ENCODE measurements around the gene SPATA7.

Gene SPATA7

DNA sequence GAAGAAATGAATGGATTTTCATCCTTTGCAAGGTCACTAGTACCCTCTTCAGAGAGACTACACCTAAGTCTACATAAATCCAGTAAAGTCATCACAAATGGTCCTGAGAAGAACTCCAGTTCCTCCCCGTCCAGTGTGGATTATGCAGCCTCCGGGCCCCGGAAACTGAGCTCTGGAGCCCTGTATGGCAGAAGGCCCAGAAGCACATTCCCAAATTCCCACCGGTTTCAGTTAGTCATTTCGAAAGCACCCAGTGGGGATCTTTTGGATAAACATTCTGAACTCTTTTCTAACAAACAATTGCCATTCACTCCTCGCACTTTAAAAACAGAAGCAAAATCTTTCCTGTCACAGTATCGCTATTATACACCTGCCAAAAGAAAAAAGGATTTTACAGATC, 40.8 kb downstream of the SPATA7 start:
- no peaks in the 10 kb centered on the region for H3K9me3 ChIP-seq
- H3K27me3 ChIP-seq = no peaks in the 10 kb centered on the region
- H3K4me1 ChIP-seq (ENCODE audit: control insufficient read depth in 1 of 2, insufficient read depth in 1 of 2, low read depth in 1 of 2, low read length in 1 of 2) = no peaks in the 10 kb centered on the region
- no peaks in the 10 kb centered on the region for H3K36me3 ChIP-seq
- no peak overlapping the region for H3K27ac ChIP-seq
- H3K4me3 ChIP-seq (ENCODE audit: low read depth in 1 of 2, low read length in 1 of 2) = no peak overlapping the region
- TF ChIP-seq, protein P1, sequence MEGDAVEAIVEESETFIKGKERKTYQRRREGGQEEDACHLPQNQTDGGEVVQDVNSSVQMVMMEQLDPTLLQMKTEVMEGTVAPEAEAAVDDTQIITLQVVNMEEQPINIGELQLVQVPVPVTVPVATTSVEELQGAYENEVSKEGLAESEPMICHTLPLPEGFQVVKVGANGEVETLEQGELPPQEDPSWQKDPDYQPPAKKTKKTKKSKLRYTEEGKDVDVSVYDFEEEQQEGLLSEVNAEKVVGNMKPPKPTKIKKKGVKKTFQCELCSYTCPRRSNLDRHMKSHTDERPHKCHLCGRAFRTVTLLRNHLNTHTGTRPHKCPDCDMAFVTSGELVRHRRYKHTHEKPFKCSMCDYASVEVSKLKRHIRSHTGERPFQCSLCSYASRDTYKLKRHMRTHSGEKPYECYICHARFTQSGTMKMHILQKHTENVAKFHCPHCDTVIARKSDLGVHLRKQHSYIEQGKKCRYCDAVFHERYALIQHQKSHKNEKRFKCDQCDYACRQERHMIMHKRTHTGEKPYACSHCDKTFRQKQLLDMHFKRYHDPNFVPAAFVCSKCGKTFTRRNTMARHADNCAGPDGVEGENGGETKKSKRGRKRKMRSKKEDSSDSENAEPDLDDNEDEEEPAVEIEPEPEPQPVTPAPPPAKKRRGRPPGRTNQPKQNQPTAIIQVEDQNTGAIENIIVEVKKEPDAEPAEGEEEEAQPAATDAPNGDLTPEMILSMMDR (IDR thresholded peaks at IDR 0.05) = no peak

DNA sequence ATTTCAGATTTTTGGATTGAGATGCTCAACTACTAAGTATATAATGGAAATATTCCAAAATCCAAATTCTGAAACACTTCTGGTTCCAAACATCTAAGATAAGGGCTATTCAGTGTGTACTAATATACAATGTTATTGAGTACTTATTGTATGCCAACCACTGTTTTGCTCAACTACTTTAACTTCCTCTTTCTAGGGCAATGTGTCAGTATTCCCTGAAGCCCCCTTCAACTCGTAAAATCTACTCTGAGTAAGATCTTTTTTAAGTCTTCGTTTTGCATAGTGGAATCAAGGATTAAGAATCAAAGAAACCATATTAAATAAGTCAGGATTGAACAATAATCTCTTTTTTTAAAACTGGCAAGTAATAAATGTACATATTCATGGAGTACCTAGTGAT, 45.5 kb downstream of the SPATA7 start:
- no peak overlapping the region for H3K4me3 ChIP-seq (ENCODE audit: low read depth in 1 of 2, low read length in 1 of 2)
- H3K4me1 ChIP-seq (ENCODE audit: control insufficient read depth in 1 of 2, insufficient read depth in 1 of 2, low read depth in 1 of 2, low read length in 1 of 2) = no peaks in the 10 kb centered on the region
- H3K27ac ChIP-seq = no peak overlapping the region
- TF ChIP-seq, protein P1 (IDR thresholded peaks at IDR 0.05) = no peak
- H3K9me3 ChIP-seq = no peaks in the 10 kb centered on the region
- H3K36me3 ChIP-seq = no peaks in the 10 kb centered on the region
- no peaks in the 10 kb centered on the region for H3K27me3 ChIP-seq

DNA sequence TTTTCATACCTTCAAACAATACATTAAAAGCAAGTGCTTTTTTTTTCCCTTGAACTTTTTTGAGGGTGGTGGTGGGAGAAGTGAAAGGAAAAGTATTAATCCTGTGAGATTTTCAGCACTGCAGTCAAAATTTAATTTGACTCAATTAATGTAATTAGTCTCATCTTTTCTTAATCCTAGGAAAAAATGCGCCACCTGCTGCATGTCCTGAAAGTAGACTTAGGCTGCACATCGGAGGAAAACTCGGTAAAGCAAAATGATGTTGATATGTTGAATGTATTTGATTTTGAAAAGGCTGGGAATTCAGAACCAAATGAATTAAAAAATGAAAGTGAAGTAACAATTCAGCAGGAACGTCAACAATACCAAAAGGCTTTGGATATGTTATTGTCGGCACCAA, 52.2 kb downstream of the SPATA7 start:
- TF ChIP-seq, protein P1 (IDR thresholded peaks at IDR 0.05) = no peak

DNA sequence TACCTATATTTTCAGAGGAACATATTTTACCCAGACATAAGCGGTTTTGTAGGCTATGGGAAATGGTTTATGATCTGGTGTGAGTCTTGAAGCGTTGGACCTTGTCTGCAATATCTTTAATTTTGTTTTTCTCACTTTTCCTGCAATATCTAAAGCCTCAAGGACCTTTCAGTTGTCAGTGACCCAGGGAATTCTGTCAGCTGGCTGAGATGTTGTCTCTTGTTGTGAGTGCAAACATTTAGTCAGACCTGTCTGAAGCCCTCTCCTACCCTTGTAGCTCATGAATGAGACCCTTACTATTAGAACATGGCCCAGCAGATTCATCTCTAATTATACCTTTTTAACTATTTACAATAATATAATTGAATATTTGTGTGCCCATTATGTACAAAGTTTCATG, 53.6 kb downstream of the SPATA7 start:
- H3K36me3 ChIP-seq = no peaks in the 10 kb centered on the region
- TF ChIP-seq, protein P1 (IDR thresholded peaks at IDR 0.05) = no peak
- H3K9me3 ChIP-seq = no peaks in the 10 kb centered on the region
- H3K27ac ChIP-seq = no peak overlapping the region
- H3K4me1 ChIP-seq (ENCODE audit: control insufficient read depth in 1 of 2, insufficient read depth in 1 of 2, low read depth in 1 of 2, low read length in 1 of 2) = no peaks in the 10 kb centered on the region
- no peaks in the 10 kb centered on the region for H3K27me3 ChIP-seq
- no peak overlapping the region for H3K4me3 ChIP-seq (ENCODE audit: low read depth in 1 of 2, low read length in 1 of 2)

More for the DNA sequence above, 52.2 kb downstream of the SPATA7 start:
- Histone ChIP-seq H3K4me3 (ENCODE audit: low read depth in 1 of 2, low read length in 1 of 2) (no peak overlapping the region), H3K4me1 (ENCODE audit: control insufficient read depth in 1 of 2, insufficient read depth in 1 of 2, low read depth in 1 of 2, low read length in 1 of 2) (no peaks in the 10 kb centered on the region), H3K27me3 (no peaks in the 10 kb centered on the region), H3K36me3 (no peaks in the 10 kb centered on the region), H3K9me3 (no peaks in the 10 kb centered on the region), H3K27ac (no peak overlapping the region)

DNA sequence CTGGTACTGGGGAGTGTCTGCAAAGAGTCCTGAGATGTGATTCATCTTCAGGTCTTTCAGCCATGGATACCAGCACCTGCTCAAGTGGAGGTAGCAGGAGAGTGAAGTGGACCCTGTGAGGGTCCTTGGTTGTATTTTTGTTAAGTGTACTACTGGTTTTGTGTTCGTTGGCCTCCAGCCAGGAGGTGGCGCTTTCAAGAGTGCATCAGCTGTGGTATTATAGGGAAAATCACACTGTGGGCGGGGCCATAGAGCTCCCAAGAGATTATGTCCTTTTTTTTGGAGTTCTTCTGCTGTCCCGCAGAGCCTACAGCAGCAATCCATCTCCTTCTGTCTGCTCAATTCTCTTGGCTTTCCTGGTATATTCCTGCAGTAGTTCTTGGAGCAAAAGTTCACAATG, 66.8 kb downstream of the SPATA7 start:
- no peaks in the 10 kb centered on the region for H3K9me3 ChIP-seq
- TF ChIP-seq, protein P1 (IDR thresholded peaks at IDR 0.05) = no peak
- H3K36me3 ChIP-seq = no peaks in the 10 kb centered on the region
- no peaks in the 10 kb centered on the region for H3K4me1 ChIP-seq (ENCODE audit: control insufficient read depth in 1 of 2, insufficient read depth in 1 of 2, low read depth in 1 of 2, low read length in 1 of 2)
- no peak overlapping the region for H3K4me3 ChIP-seq (ENCODE audit: low read depth in 1 of 2, low read length in 1 of 2)
- no peaks in the 10 kb centered on the region for H3K27me3 ChIP-seq
- H3K27ac ChIP-seq = no peak overlapping the region

DNA sequence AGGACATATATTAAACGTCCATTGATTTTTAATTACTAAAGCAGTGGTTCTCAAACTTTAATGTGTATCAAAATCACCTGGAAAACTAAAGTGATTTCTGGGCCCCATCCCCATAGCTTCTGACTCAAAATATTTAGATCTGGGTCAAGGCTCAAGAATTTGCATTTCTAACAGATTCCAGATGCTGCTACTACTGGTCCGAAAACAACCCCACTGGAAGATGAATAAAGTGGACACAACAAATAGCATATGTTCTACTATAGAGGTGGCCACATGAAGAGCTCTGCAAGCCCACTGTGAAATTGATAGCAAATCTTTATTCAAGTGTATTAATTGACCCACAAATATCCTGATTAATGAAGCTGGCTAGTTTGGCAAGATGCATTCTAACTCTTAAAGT, 69.4 kb downstream of the SPATA7 start:
- H3K9me3 ChIP-seq = no peaks in the 10 kb centered on the region
- TF ChIP-seq, protein P1 (IDR thresholded peaks at IDR 0.05) = no peak
- no peak overlapping the region for H3K27ac ChIP-seq
- no peaks in the 10 kb centered on the region for H3K36me3 ChIP-seq
- H3K27me3 ChIP-seq = no peaks in the 10 kb centered on the region
- H3K4me1 ChIP-seq (ENCODE audit: control insufficient read depth in 1 of 2, insufficient read depth in 1 of 2, low read depth in 1 of 2, low read length in 1 of 2) = no peaks in the 10 kb centered on the region
- H3K4me3 ChIP-seq (ENCODE audit: low read depth in 1 of 2, low read length in 1 of 2) = no peak overlapping the region
